ENCODE measurements around the gene PRKN.

GRCh38 chr6:162666246-162666645 is 61.3 kb downstream of the PRKN start:
- TF ChIP-seq CTCF (IDR thresholded peaks at IDR 0.05): no peak
- no peak for TF ChIP-seq POLR2A (IDR thresholded peaks at IDR 0.05)
